Measurements from ENCODE around the gene TSPAN19.

The TSPAN19 gene

DNA sequence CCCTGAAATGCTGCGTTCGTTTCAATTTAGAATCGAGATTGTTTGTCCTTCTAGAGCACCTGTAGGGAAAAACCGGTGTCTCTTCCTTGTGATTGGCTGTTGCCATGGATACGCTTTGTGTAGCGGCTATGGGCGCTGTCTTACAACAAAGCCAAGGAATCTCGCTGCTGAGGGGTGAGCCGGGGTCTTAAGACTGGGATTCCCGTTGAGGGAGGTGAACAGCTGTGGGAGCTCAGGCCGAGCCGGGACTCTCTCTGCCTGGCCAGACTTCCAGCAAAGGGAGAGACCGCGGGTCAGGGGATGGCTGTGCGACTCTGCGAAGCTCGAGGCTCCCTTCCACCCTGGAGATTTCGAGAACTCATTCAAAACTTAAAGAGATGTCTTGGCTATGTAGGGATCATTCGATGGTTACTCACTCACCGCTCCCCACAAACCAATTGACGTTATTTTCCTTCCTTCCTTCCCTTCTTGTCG lies at the start of gene TSPAN19, which contains the start of gene LRRIQ1:
TSS of gene TSPAN19 (minus strand) at position 44 of the 474 bp plus-strand sequence. CDS start 6,331 bp downstream, outside the sequence.
TSS of gene LRRIQ1 (plus strand) at position 118 of the 474 bp plus-strand sequence. CDS start 1,826 bp downstream, outside the sequence.
- Mint-ChIP-seq H3K27ac (no peak within 1 kb of the TSS), H3K27me3 (peaks cover 11% of the 10 kb centered on the region), H3K4me3 (peak within 1 kb of the TSS; percentile 74), H3K9me3 (no peaks in the 10 kb centered on the region), H3K36me3 (ENCODE audit: low read depth) (no peaks in the 10 kb centered on the region), H3K4me1 (ENCODE audit: low read depth) (no peaks in the 10 kb centered on the region)

DNA sequence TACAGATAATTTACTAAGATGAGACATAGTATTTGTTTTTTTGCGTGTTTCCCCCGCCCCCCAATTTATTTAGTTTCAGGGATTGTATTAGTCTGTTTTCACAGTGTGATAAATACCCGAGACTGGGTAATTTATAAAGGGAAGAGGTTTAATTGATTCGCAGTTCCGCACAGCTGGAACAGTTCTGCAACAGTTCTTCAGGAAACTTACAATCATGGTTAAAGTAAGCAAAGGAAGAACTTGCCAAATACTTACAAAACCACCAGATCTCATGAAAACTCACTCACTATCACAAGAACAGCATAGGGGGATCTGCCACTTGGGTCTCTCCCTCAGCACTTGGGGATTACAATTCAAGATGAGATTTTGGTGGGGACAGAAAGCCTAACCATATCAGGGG lies 49.0 kb upstream of the TSPAN19 start:
- Mint-ChIP-seq H3K36me3 (ENCODE audit: low read depth) (no peaks in the 10 kb centered on the region), H3K27ac (no peak overlapping the region), H3K27me3 (no peaks in the 10 kb centered on the region), H3K4me3 (no peak overlapping the region), H3K4me1 (ENCODE audit: low read depth) (no peaks in the 10 kb centered on the region), H3K9me3 (peaks cover 5% of the 10 kb centered on the region)

DNA sequence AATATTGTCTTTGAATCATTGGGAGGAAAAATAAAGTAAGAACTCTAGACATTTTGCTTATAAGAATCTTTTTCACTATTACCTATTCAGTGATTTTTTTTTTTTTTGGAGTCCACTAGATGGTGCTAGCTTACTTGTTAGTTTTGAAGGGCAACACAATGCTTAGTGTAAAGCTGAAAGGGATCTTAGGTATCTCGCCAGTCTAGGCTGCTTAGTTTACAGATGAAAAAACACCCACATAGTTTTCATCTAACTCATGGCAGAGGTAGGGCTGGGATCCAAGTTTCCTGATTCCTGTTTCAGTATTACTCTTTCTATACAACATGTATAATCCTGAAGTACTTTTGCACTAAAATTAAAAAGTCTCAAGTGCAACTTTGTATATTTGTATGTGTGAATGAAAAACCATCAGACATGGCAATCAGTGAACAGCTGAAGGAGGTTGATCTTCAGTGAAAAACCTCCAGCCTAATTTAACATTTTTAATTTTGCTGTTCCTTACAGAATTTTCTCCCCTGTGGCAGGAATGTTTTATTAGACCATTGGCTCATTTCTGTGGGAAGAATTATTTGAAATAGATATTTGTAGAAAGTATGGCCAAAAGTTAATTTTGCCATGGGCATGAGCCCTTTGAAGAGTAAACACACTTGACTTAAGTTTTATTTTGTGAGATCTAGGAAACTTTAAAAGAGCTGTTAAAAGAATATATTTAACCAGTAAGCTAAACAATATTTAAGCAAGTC lies 40.8 kb upstream of the TSPAN19 start:
- Mint-ChIP-seq H3K4me3 (no peak overlapping the region), H3K9me3 (no peaks in the 10 kb centered on the region), H3K36me3 (ENCODE audit: low read depth) (no peaks in the 10 kb centered on the region), H3K27me3 (no peaks in the 10 kb centered on the region), H3K4me1 (ENCODE audit: low read depth) (no peaks in the 10 kb centered on the region), H3K27ac (no peak overlapping the region)

DNA sequence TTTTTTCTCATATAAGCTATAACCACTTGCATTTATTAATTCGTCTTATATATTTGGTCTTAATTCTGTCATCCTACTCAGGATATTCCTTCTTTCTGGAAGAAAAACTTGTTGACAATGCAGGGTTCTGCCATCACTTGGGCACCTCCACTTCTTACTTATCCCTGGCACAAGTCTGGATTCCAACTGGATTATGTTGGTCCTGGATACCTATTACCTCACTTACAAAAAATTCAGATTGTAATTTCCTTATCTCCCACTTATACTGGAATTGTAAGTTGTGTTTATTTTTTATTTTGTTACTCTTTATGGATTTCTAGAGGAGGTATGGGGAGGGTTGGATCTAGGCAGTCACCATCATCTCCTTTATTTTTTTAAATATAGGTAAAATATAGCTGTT lies 36.7 kb upstream of the TSPAN19 start:
- Mint-ChIP-seq H3K4me1 (ENCODE audit: low read depth) (no peaks in the 10 kb centered on the region), H3K36me3 (ENCODE audit: low read depth) (no peaks in the 10 kb centered on the region), H3K4me3 (no peak overlapping the region), H3K9me3 (no peaks in the 10 kb centered on the region), H3K27ac (no peak overlapping the region), H3K27me3 (no peaks in the 10 kb centered on the region)

DNA sequence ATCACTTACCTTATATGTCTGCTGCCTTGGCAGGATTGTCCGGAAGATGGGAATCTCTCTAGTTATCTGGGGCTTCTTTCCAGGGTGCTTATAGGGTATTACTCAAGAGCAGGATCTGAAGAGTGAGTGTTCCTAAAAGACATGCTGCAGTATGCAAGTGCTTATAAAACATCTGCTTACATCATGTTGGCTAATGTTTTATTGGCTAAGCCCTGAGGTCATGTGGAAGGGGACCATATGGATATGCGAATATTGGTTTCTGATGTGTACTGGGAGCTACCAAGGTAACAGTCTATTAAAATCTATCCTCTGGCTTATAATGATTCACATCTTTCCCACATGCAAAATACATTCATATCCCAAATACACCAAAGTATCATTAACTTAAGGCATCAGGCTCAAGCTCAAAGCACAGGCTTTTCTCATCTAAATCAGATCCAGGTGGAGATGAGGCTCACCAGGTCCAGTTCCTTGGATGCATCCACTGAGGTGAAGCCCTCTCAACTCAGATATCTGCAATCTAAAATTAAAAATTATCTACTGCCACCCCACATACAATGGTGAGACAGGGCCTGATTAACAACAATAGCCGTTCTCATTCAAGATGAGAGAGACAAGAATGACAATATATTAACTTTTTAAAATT lies 29.9 kb upstream of the TSPAN19 start:
- Mint-ChIP-seq H3K27me3 (no peaks in the 10 kb centered on the region), H3K4me1 (ENCODE audit: low read depth) (no peaks in the 10 kb centered on the region)

DNA sequence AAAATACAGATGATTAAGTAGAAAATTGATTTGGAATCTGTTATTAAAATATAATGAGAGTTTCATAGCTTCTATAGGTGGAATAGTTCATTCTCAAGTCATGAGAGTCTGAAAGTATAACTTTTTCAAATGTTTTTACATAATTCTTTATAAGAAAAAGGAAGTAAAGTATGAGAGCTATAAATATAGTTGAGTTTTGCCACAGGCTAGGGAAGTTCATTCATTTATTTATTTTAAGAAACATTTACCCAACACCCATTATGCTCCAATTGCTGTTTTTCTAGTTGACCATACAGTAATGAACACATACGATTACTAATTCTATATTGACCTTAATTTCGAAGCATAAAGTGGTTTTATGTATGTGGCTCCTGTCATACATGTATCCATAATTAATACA lies 24.8 kb upstream of the TSPAN19 start:
- Mint-ChIP-seq H3K27me3 (no peaks in the 10 kb centered on the region), H3K4me1 (ENCODE audit: low read depth) (no peaks in the 10 kb centered on the region), H3K9me3 (no peaks in the 10 kb centered on the region), H3K4me3 (no peak overlapping the region), H3K36me3 (ENCODE audit: low read depth) (no peaks in the 10 kb centered on the region), H3K27ac (no peak overlapping the region)

More for the DNA sequence above, 29.9 kb upstream of the TSPAN19 start:
- Mint-ChIP-seq H3K27ac (no peak overlapping the region), H3K9me3 (no peaks in the 10 kb centered on the region), H3K36me3 (ENCODE audit: low read depth) (no peaks in the 10 kb centered on the region), H3K4me3 (no peak overlapping the region)

DNA sequence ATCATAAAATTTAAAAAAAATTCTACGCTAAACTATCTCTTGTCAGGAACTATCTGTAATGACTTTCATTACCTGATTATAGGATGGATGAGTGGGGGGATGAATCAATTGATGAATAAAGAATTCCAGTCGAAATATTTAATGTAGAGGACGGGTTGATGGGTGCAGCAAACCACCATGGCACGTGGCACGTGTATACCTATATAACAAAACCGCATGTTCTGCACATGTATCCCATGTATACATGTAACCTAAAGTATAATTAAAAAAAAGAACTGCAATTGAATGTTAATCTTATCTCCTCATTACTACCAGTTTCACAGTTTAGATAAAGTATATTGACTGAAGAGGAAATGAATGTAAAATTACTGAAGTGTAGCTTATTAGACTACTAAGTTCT lies 23.5 kb upstream of the TSPAN19 start:
- Mint-ChIP-seq H3K36me3 (ENCODE audit: low read depth) (no peaks in the 10 kb centered on the region), H3K4me1 (ENCODE audit: low read depth) (no peaks in the 10 kb centered on the region), H3K9me3 (no peaks in the 10 kb centered on the region), H3K27ac (no peak overlapping the region), H3K27me3 (no peaks in the 10 kb centered on the region), H3K4me3 (no peak overlapping the region)

DNA sequence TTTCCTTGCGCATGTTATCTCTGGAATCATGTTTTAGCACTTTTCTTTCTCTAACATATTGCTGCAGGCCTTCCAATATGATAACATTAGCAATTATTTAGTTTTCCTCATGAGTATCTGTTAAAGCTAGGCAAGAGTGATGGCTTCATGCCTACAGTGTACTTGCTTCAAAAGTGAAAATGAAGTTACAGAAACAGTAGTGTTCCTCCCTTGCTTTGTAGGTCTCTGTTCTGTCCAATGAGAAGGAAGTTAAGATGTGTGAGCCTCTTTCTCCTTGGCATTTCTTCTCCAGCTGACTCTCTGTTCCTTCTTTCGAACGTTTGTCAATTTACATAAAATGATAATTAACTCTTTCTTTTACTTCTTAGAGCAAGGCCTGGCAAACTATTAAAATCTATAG lies 22.3 kb upstream of the TSPAN19 start:
- Mint-ChIP-seq H3K4me1 (ENCODE audit: low read depth) (no peaks in the 10 kb centered on the region), H3K27ac (no peak overlapping the region), H3K36me3 (ENCODE audit: low read depth) (no peaks in the 10 kb centered on the region), H3K27me3 (no peaks in the 10 kb centered on the region), H3K4me3 (no peak overlapping the region), H3K9me3 (no peaks in the 10 kb centered on the region)

DNA sequence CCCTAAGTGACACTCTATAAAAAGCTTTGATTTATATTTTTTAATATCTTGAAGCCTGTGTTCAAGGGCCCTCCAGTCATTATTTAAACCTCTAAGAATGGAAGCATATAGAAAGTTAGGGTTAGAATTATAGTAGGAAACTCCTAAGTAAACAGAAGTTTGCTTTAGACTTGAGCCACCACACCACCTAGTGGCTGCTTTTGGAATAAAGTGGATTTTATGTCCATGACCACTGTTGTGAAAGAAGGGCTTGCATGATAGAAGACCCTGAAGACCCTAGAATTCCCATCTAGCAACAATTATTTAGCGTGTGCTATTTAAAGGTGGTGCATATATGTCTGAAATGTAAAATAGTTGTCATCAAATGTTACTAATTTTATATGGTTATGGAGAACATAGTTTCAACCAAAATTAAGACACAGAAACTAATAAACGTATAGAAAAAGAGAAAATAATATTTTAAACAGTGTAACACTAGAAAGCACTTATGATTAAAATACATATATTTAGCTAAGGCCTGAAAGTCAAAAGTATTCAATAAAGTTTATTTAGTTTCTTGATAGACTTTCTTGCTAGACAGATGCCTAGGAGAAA lies 21.4 kb upstream of the TSPAN19 start:
- Mint-ChIP-seq H3K27ac (no peak overlapping the region), H3K27me3 (no peaks in the 10 kb centered on the region), H3K36me3 (ENCODE audit: low read depth) (no peaks in the 10 kb centered on the region), H3K9me3 (no peaks in the 10 kb centered on the region), H3K4me1 (ENCODE audit: low read depth) (no peaks in the 10 kb centered on the region), H3K4me3 (no peak overlapping the region)

DNA sequence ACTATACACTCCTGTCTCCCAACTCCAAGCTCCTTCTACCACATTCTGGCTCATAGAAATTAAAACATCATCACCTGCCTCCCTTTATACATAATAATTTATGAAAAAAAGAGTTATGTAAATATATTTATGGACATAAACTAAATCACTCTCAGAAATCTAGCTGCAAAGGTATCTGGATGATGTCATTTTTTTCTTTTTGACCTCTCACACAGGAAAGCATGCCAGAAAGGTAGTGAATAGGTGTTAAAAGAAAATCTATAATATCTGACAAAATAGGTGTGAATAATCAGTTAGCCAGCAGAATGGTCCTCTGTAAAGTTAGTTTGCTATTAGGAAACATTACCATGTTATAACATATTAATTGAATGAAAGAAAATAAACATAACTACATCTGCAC lies 7.8 kb upstream of the TSPAN19 start:
- Mint-ChIP-seq H3K4me1 (ENCODE audit: low read depth) (no peaks in the 10 kb centered on the region), H3K27ac (no peak overlapping the region), H3K36me3 (ENCODE audit: low read depth) (no peaks in the 10 kb centered on the region), H3K27me3 (no peaks in the 10 kb centered on the region), H3K9me3 (no peaks in the 10 kb centered on the region), H3K4me3 (no peak overlapping the region)

DNA sequence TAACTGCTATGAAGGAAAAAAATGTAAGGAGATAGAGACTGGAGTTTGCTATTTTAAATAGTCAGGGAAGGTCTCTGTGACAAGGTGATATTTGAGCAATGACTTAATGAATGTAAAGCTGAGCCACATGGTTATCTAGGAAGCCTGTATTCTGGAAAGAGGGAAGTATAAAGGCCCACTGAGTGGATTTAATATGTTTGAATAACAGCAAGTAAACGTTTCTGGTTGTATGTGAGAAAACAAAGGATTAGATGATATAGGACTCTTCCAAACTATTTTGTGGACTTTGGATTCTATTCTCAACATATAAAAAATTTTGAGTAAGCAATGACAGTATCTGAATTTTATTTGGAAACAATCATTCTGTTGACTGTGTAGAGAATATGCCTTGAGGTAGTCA lies 5.3 kb upstream of the TSPAN19 start:
- Mint-ChIP-seq H3K36me3 (ENCODE audit: low read depth) (no peaks in the 10 kb centered on the region), H3K4me3 (no peak overlapping the region), H3K27ac (no peak overlapping the region), H3K27me3 (peaks cover 1% of the 10 kb centered on the region), H3K4me1 (ENCODE audit: low read depth) (no peaks in the 10 kb centered on the region), H3K9me3 (no peaks in the 10 kb centered on the region)

DNA sequence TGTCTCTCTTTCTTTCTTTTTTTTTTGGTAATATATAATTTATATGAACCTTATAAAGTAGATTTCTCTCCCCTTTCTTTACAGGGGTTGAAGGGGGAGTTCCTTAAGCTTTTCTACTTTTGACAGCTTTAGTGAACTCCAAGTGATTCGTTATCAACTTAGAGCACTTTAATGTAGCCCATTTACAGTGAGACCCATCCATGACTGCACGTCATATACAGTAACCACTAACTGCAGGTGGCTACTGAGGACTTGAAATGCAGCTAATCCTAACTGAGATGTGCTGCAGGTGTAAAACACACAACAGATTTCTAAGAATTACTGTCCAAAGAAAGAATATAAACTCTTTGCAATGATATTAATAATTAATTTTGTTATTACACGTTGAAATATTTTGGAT lies 656 bp upstream of the TSPAN19 start:
- Mint-ChIP-seq H3K4me1 (ENCODE audit: low read depth) (no peaks in the 10 kb centered on the region), H3K4me3 (peak overlapping the region; percentile 74), H3K27ac (no peak overlapping the region), H3K27me3 (peaks cover 11% of the 10 kb centered on the region), H3K36me3 (ENCODE audit: low read depth) (no peaks in the 10 kb centered on the region), H3K9me3 (no peaks in the 10 kb centered on the region)

DNA sequence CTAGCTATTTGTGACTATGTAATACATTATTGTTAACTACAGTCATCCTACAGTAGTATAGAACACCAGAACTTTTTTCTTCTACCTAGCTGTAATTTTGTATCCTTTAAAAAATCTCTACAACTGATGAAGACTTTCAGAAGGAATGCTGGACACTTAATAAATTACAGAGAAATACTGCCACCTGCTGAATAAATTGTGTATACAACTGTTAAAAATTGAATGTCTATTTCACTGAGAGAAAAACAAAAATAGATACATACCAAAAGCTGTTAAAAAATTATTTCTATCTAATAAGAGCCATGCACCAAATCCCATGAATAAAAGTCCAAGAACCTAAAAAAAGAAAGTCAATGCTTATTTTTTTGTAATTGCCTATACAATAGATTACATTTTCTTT lies 6.6 kb downstream of the TSPAN19 start:
- H3K4me3 Mint-ChIP-seq = no peak overlapping the region
- H3K9me3 Mint-ChIP-seq = no peaks in the 10 kb centered on the region
- H3K27ac Mint-ChIP-seq = no peak overlapping the region
- peaks cover 3% of the 10 kb centered on the region for H3K27me3 Mint-ChIP-seq
- no peaks in the 10 kb centered on the region for H3K4me1 Mint-ChIP-seq (ENCODE audit: low read depth)
- no peaks in the 10 kb centered on the region for H3K36me3 Mint-ChIP-seq (ENCODE audit: low read depth)

DNA sequence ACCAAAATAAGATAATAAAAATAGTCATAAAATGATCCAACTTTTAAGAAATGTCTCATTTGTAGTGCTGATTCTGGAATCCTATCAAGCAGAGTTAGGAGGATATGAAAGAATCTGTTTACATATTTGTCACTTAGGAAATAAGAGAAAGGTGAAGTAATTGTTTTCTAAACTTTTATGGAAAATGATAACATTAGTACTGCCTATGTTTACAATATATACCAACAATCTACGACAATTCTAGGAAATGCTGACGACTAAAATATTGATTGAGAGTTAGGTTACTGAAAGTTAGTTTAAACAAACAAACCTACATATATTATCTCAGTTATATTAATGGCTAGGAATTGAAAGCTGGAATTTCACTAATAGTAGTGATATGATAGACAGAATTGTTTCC lies 18.0 kb downstream of the TSPAN19 start:
- no peak overlapping the region for H3K4me3 Mint-ChIP-seq
- H3K36me3 Mint-ChIP-seq (ENCODE audit: low read depth) = no peaks in the 10 kb centered on the region
- H3K4me1 Mint-ChIP-seq (ENCODE audit: low read depth) = no peaks in the 10 kb centered on the region
- no peaks in the 10 kb centered on the region for H3K9me3 Mint-ChIP-seq
- H3K27ac Mint-ChIP-seq = no peak overlapping the region
- H3K27me3 Mint-ChIP-seq = peaks cover 3% of the 10 kb centered on the region

DNA sequence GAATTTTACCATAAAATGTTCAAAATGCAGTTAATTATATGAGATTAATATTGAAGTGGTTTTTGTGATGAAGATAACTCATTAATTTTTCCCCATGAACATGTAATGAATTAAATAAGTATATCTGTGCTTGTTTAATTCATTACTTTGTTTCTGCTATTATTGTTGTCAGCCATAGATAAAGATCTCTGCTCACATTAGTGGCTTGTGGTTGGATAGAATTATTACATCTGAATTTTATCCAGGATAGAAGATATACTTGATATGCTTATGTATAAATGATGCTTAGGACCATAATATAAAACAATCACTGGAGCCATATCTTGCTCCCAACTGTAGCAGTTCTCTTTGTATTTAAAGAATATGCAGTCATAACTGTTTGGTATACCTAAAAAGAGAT lies 18.5 kb downstream of the TSPAN19 start:
- Mint-ChIP-seq H3K36me3 (ENCODE audit: low read depth) (no peaks in the 10 kb centered on the region), H3K27ac (no peak overlapping the region), H3K27me3 (peaks cover 3% of the 10 kb centered on the region), H3K4me3 (no peak overlapping the region), H3K4me1 (ENCODE audit: low read depth) (no peaks in the 10 kb centered on the region), H3K9me3 (no peaks in the 10 kb centered on the region)

Data from stimulated activated naive CD8-positive, alpha-beta T cell treated with anti-CD3 and anti-CD28 coated beads, Interleukin-15, Interleukin-2, amounts not matched to agents 100 ng/mL and 50 ng/mL, for 24 hours (primary cell).